IMR-90 (cell line): ENCODE results near the gene RAP2C. TPM values are rescaled to one million over a fixed set of nuclear protein-coding genes. Genes with fewer than 3 reads are reported as not detected.

Experiments used
- ATAC-seq: fragments of 200-7000 bp; cut with Tn5 transposase; 2 replicates; pipeline ENCODE4 v1.9.1; 2020; ENCODE audit warnings: low read depth, mild to moderate bottlenecking, moderate library complexity
- BruUV-seq: library from RNA; stranded (reverse); fragments of 400-500 nt; replicated peaks from 2 replicates; lab custom pipeline; 2021; lab: Mats Ljungman, UMichigan
- CTCF ChIA-PET: fragments of 300-600 bp; formaldehyde crosslinking; extraction: SDS; loops from one replicate; lab custom pipeline; 2021; ENCODE audit warnings: antibody characterized with exemption; lab: Yijun Ruan, JAX
- POLR2A ChIA-PET: fragments of 300-600 bp; sonication (Branson Sonifier 250); formaldehyde crosslinking; loops from one replicate; lab custom pipeline; 2022; ENCODE audit warnings: antibody characterized with exemption; ENCODE audit not compliant: unreplicated experiment; lab: Charles Lee
- DNase-seq: peaks from one replicate; pipeline ENCODE4 v3.0.0; 2013
- H2AFZ ChIP-seq: replicated peaks from 2 replicates; pipeline ENCODE3; 2013; ENCODE audit warnings: low read length, mild to moderate bottlenecking; ENCODE audit not compliant: poor library complexity
- H2AK5ac ChIP-seq: 2 replicates; pipeline ENCODE4 v1.6.1; 2013; ENCODE audit warnings: low read depth, low read length, inconsistent platforms
- H2AK9ac ChIP-seq: replicated peaks from 2 replicates; pipeline ENCODE3; 2013; ENCODE audit warnings: mild to moderate bottlenecking, low read depth, low read length, moderate library complexity; ENCODE audit not compliant: poor library complexity
- H2BK120ac ChIP-seq: 2 replicates; pipeline ENCODE4 v1.6.1; 2013; ENCODE audit warnings: low read depth, low read length, inconsistent platforms
- H2BK15ac ChIP-seq: 3 replicates; pipeline ENCODE4 v1.6.1; 2013; ENCODE audit warnings: low read depth, low read length, inconsistent platforms
- H2BK20ac ChIP-seq: 2 replicates; pipeline ENCODE4 v1.6.1; 2013; ENCODE audit warnings: low read depth, mild to moderate bottlenecking, inconsistent platforms, low read length, moderate library complexity
- H2BK5ac ChIP-seq: 2 replicates; pipeline ENCODE4 v1.6.1; 2013; ENCODE audit warnings: mild to moderate bottlenecking, low read depth, low read length, inconsistent platforms; ENCODE audit not compliant: poor library complexity, severe bottlenecking
- H3K14ac ChIP-seq: replicated peaks from 2 replicates; pipeline ENCODE4 v1.6.1; 2013; ENCODE audit warnings: low read depth, low read length, inconsistent platforms
- H3K18ac ChIP-seq: 2 replicates; pipeline ENCODE4 v1.6.1; 2013; ENCODE audit warnings: low read depth, low read length, control low read depth
- H3K23ac ChIP-seq: 2 replicates; pipeline ENCODE4 v1.6.1; 2013; ENCODE audit warnings: low read depth, low read length, inconsistent platforms
- H3K27ac ChIP-seq: 2 replicates; pipeline ENCODE4 v1.5.1; 2013; ENCODE audit warnings: mild to moderate bottlenecking, control low read depth, low read length; ENCODE audit not compliant: insufficient read depth
- H3K27me3 ChIP-seq: 2 replicates; pipeline ENCODE4 v1.6.1; 2013; ENCODE audit warnings: low read length; ENCODE audit not compliant: control insufficient read depth, insufficient read depth
- H3K36me3 ChIP-seq: 2 replicates; pipeline ENCODE4 v1.6.1; 2013; ENCODE audit warnings: low read length, mixed read lengths; ENCODE audit not compliant: control insufficient read depth, insufficient read depth
- H3K4ac ChIP-seq: 2 replicates; pipeline ENCODE4 v1.6.1; 2013; ENCODE audit warnings: low read depth, low read length, inconsistent platforms
- H3K4me1 ChIP-seq: 2 replicates; pipeline ENCODE4 v1.6.1; 2013; ENCODE audit warnings: low read length, mixed read lengths; ENCODE audit not compliant: control insufficient read depth, insufficient read depth
- H3K4me2 ChIP-seq: 2 replicates; pipeline ENCODE4 v1.6.1; 2013; ENCODE audit warnings: low read depth, mild to moderate bottlenecking, control low read depth, low read length, moderate library complexity
- H3K4me3 ChIP-seq: 2 replicates; pipeline ENCODE4 v1.5.1; 2013; ENCODE audit warnings: low read depth, mild to moderate bottlenecking, control low read depth, low read length, moderate library complexity; ENCODE audit not compliant: insufficient read depth
- H3K56ac ChIP-seq: 2 replicates; pipeline ENCODE4 v1.6.1; 2013; ENCODE audit warnings: low read length, inconsistent platforms; ENCODE audit not compliant: insufficient read depth; ENCODE audit errors: extremely low read depth
- H3K79me1 ChIP-seq, 2 experiments: 2 replicates each; pipeline ENCODE4 v1.6.1; 2013; ENCODE audit warnings: low read length in 2 of 2, inconsistent platforms in 1 of 2, low read depth in 1 of 2
- H3K9ac ChIP-seq: 2 replicates; pipeline ENCODE4 v1.6.1; 2013; ENCODE audit warnings: low read depth, low read length, control low read depth
- H3K9me1 ChIP-seq: 2 replicates; pipeline ENCODE4 v1.6.1; 2013; ENCODE audit warnings: low read length, inconsistent platforms; ENCODE audit not compliant: insufficient read depth
- H3K9me3 ChIP-seq: 2 replicates; pipeline ENCODE4 v1.6.1; 2013; ENCODE audit warnings: low read length; ENCODE audit not compliant: control insufficient read depth, insufficient read depth
- H4K20me1 ChIP-seq: 2 replicates; pipeline ENCODE4 v1.6.1; 2013; ENCODE audit warnings: low read length, inconsistent platforms; ENCODE audit not compliant: insufficient read depth
- H4K5ac ChIP-seq: 2 replicates; pipeline ENCODE4 v1.6.1; 2013; ENCODE audit warnings: mild to moderate bottlenecking, low read depth, low read length, control low read depth
- H4K8ac ChIP-seq, 2 experiments: 2 replicates each; pipeline ENCODE4 v1.6.1; 2013; ENCODE audit warnings: low read depth in 2 of 2, low read length in 2 of 2, control low read depth in 1 of 2, inconsistent platforms in 1 of 2
- H4K91ac ChIP-seq: 2 replicates; pipeline ENCODE4 v1.6.1; 2013; ENCODE audit warnings: low read depth, low read length, inconsistent platforms; ENCODE audit not compliant: insufficient read depth
- BHLHE40 ChIP-seq: fragments of 150-350 bp; IDR thresholded peaks from 2 replicates; pipeline ENCODE4 v1.6.1; 2016; ENCODE audit warnings: mild to moderate bottlenecking, low read depth, low read length
- CEBPB ChIP-seq: IDR thresholded peaks from 2 replicates; pipeline ENCODE4 v1.6.1; 2012; ENCODE audit warnings: low read depth, low read length, improper control_type of control experiment
- CHD1 ChIP-seq: IDR thresholded peaks from 2 replicates; pipeline ENCODE4 v1.6.1; 2012; ENCODE audit warnings: low read depth, low read length, improper control_type of control experiment
- ELK1 ChIP-seq: fragments of 150-350 bp; IDR thresholded peaks from 2 replicates; pipeline ENCODE4 v1.6.1; 2016; ENCODE audit warnings: low read depth, mild to moderate bottlenecking, low read length, moderate library complexity, borderline replicate concordance
- FOS ChIP-seq: fragments of 150-350 bp; IDR thresholded peaks from 2 replicates; pipeline ENCODE4 v1.6.1; 2016; ENCODE audit warnings: low read depth, low read length
- MAFK ChIP-seq: IDR thresholded peaks from 2 replicates; pipeline ENCODE4 v1.6.1; 2012; ENCODE audit warnings: low read depth, low read length, improper control_type of control experiment
- MAZ ChIP-seq: IDR thresholded peaks from 2 replicates; pipeline ENCODE4 v1.6.1; 2012; ENCODE audit warnings: low read depth, mild to moderate bottlenecking, low read length, improper control_type of control experiment, moderate library complexity, borderline replicate concordance
- MXI1 ChIP-seq: IDR thresholded peaks from 2 replicates; pipeline ENCODE4 v1.6.1; 2012; ENCODE audit warnings: low read depth, mild to moderate bottlenecking, low read length, moderate library complexity, borderline replicate concordance
- NFE2L2 ChIP-seq: fragments of 150-350 bp; IDR thresholded peaks from 2 replicates; pipeline ENCODE4 v1.6.1; 2016; ENCODE audit warnings: low read depth, mild to moderate bottlenecking, low read length
- POLR2A ChIP-seq: IDR thresholded peaks from 2 replicates; pipeline ENCODE4 v1.6.1; 2012; ENCODE audit warnings: mild to moderate bottlenecking, low read depth, low read length
- RAD21 ChIP-seq: IDR thresholded peaks from 2 replicates; pipeline ENCODE4 v1.6.1; 2012; ENCODE audit warnings: low read length, improper control_type of control experiment
- RCOR1 ChIP-seq: IDR thresholded peaks from 2 replicates; pipeline ENCODE4 v1.6.1; 2012; ENCODE audit warnings: mild to moderate bottlenecking, low read length, improper control_type of control experiment; ENCODE audit not compliant: insufficient replicate concordance
- RFX5 ChIP-seq: IDR thresholded peaks from 2 replicates; pipeline ENCODE4 v1.8.0; 2012; ENCODE audit warnings: low read depth, mild to moderate bottlenecking, low read length, moderate library complexity
- SMC3 ChIP-seq: fragments of 150-350 bp; IDR thresholded peaks from 2 replicates; pipeline ENCODE4 v1.6.1; 2016; ENCODE audit warnings: low read depth, mild to moderate bottlenecking, antibody characterized with exemption, low read length, moderate library complexity
- WGBS, 2 experiments: methylation state at CpG; one replicate each; pipeline versions ENCODE4 v1.1.5 to v1.1.7; 2013; ENCODE audit warnings: missing lambda C conversion rate in 2 of 2; ENCODE audit not compliant: insufficient read length in 1 of 2; ENCODE audit errors: extremely low coverage in 2 of 2; 5-methylcytosine and 5-hydroxymethylcytosine counted together
- dilution Hi-C: fragments of 300-500 bp; cut with HindIII; formaldehyde crosslinking; loops from one replicate; pipeline ENCODE4 v1.14.3; 2018; ENCODE audit warnings: low sequenced_read_pairs; ENCODE audit not compliant: unreplicated experiment
- in situ Hi-C: fragments of 300-500 bp; cut with MboI; formaldehyde crosslinking; loops from 3 replicates; pipeline ENCODE4 v1.14.3; 2019; ENCODE audit warnings: low sequenced_read_pairs, inconsistent platforms, mixed read lengths
- intact Hi-C: fragments of 100-400 bp; cut with micrococcal nuclease; formaldehyde crosslinking; loops from 2 replicates; pipeline ENCODE4 v1.10.0; 2022
- polyA plus RNA-seq, 3 experiments: library from polyadenylated mRNA; depleted of rRNA; stranded (reverse); fragments of >200 nt; gene quantifications; 2 replicates each; pipeline ENCODE4 v1.2.3, GENCODE V29; 2012; ENCODE audit warnings: low replicate concordance in 1 of 3
- total RNA-seq: library from RNA; depleted of rRNA; stranded (reverse); fragments of >200 nt; gene quantifications from 2 replicates; pipeline ENCODE4 v1.2.3, GENCODE V29; 2012
- TF ChIP-seq, protein P1 (sequence below): fragments of 150-350 bp; IDR thresholded peaks from 2 replicates; pipeline ENCODE4 v1.6.1; 2017; ENCODE audit warnings: mild to moderate bottlenecking, antibody characterized with exemption, low read length, low read depth
- TF ChIP-seq, protein P2 (sequence below): conservative IDR thresholded peaks from 2 replicates; pipeline ENCODE4 v1.5.1; 2012; ENCODE audit warnings: mild to moderate bottlenecking, low read depth, low read length, improper control_type of control experiment

RAP2C gene
- total and polyA plus RNA-seq, 2 of the 4 experiments (the other 2 are of a cell fraction) = 7.6 to 24.9 TPM

- dilution Hi-C loops = no loop called here
- no TSS peak for BruUV-seq
Measured at GRCh38 chrX:132204629-132205028, 14.6 kb downstream of the RAP2C start.

More at GRCh38 chrX:132204629-132205028, 14.6 kb downstream of the RAP2C start:
- Histone ChIP-seq H3K4me3 (no peak overlapping the region), H2AK9ac (no peak overlapping the region), H3K23ac (no peak overlapping the region), H2AK5ac (no peak overlapping the region), H3K18ac (no peak overlapping the region), H2AFZ (no peak overlapping the region), H3K56ac (no peak overlapping the region), H3K9ac (no peak overlapping the region), H4K20me1 (no peaks in the 10 kb centered on the region), H4K8ac (no peak overlapping the region), H3K4ac (no peak overlapping the region), H3K9me1 (no peaks in the 10 kb centered on the region), H3K14ac (no peak overlapping the region), H2BK120ac (no peak overlapping the region), H4K91ac (no peak overlapping the region), H4K5ac (no peak overlapping the region), H3K4me1 (peaks cover under 1% of the 10 kb centered on the region; the same call in 1 of the 2 replicates), H3K27me3 (no peaks in the 10 kb centered on the region), H2BK20ac (no peak overlapping the region), H3K27ac (no peak overlapping the region), H3K9me3 (no peaks in the 10 kb centered on the region), H2BK5ac (no peak overlapping the region), H3K4me2 (no peak overlapping the region), H3K79me1 (peaks cover 0 to 6% of the 10 kb centered on the region in 2 experiments; a peak in 1 of 4 replicates), H3K36me3 (no peaks in the 10 kb centered on the region), H2BK15ac (no peak overlapping the region)
- DNase-seq (no peak), ATAC-seq (no peak)
- ChIA-PET POLR2A (interaction anchor here (0.6 kb wide), 1 partner anchor 204 kb away, joined by 9 read pairs; no protein-coding TSS in a partner anchor), CTCF (no interaction called here)
- in situ Hi-C loops (no loop called here), intact Hi-C loops (no loop called here)
- no peak for TF ChIP-seq FOS
- TF ChIP-seq, protein P1, sequence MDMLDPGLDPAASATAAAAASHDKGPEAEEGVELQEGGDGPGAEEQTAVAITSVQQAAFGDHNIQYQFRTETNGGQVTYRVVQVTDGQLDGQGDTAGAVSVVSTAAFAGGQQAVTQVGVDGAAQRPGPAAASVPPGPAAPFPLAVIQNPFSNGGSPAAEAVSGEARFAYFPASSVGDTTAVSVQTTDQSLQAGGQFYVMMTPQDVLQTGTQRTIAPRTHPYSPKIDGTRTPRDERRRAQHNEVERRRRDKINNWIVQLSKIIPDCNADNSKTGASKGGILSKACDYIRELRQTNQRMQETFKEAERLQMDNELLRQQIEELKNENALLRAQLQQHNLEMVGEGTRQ = no peak
- TF ChIP-seq, protein P2, sequence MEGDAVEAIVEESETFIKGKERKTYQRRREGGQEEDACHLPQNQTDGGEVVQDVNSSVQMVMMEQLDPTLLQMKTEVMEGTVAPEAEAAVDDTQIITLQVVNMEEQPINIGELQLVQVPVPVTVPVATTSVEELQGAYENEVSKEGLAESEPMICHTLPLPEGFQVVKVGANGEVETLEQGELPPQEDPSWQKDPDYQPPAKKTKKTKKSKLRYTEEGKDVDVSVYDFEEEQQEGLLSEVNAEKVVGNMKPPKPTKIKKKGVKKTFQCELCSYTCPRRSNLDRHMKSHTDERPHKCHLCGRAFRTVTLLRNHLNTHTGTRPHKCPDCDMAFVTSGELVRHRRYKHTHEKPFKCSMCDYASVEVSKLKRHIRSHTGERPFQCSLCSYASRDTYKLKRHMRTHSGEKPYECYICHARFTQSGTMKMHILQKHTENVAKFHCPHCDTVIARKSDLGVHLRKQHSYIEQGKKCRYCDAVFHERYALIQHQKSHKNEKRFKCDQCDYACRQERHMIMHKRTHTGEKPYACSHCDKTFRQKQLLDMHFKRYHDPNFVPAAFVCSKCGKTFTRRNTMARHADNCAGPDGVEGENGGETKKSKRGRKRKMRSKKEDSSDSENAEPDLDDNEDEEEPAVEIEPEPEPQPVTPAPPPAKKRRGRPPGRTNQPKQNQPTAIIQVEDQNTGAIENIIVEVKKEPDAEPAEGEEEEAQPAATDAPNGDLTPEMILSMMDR = no peak
- no peak for TF ChIP-seq CHD1
- TF ChIP-seq MAZ = no peak
- TF ChIP-seq CEBPB = no peak
- no peak for TF ChIP-seq RAD21
- TF ChIP-seq POLR2A = no peak
- no peak for TF ChIP-seq RFX5
- no peak for TF ChIP-seq RCOR1
- TF ChIP-seq ELK1 = no peak
- TF ChIP-seq MXI1 = no peak
- no peak for TF ChIP-seq NFE2L2
- TF ChIP-seq SMC3 = no peak
- no peak for TF ChIP-seq BHLHE40
- no peak for TF ChIP-seq MAFK
- WGBS, 2 experiments = no CpG with 5 or more reads among the region's 1 CpG
